PC-3 (cell line): ENCODE results near the gene LDLR. TPM values are rescaled to one million over a fixed set of nuclear protein-coding genes. Genes with fewer than 3 reads are reported as not detected.

Source experiments
- ATAC-seq: fragments of 200-7000 bp; cut with Tn5 transposase; 2 replicates; pipeline ENCODE4 v1.9.1; 2020; ENCODE audit warnings: mild to moderate bottlenecking, moderate library complexity
- BruUV-seq: library from RNA; stranded (reverse); fragments of 400-500 nt; replicated peaks from 2 replicates; lab custom pipeline; 2021; lab: Mats Ljungman, UMichigan
- CTCF ChIA-PET: fragments of 300-600 bp; sonication (Branson Sonifier 250); formaldehyde crosslinking; loops from one replicate; lab custom pipeline; 2022; ENCODE audit warnings: antibody characterized with exemption; lab: Charles Lee
- POLR2A ChIA-PET: fragments of 300-600 bp; sonication (Branson Sonifier 250); formaldehyde crosslinking; loops from one replicate; lab custom pipeline; 2022; ENCODE audit warnings: antibody characterized with exemption; ENCODE audit not compliant: unreplicated experiment; lab: Charles Lee
- DNase-seq: peaks from one replicate; pipeline ENCODE4 v3.0.0-alpha.2; 2015
- H2AFZ ChIP-seq: fragments of 300-600 bp; sonication (generic); 2 replicates; pipeline ENCODE4 v1.6.0; 2016; ENCODE audit warnings: antibody characterized with exemption, low read length
- H3F3A ChIP-seq: fragments of 300-600 bp; sonication (generic); one replicate; pipeline ENCODE4 v1.6.0; 2017; ENCODE audit warnings: antibody characterized with exemption, low read length, control low read depth, mild to moderate bottlenecking; ENCODE audit not compliant: unreplicated experiment
- H3K27ac ChIP-seq: fragments of 300-600 bp; sonication (generic); 2 replicates; pipeline ENCODE4 v1.5.1; 2016; ENCODE audit warnings: mild to moderate bottlenecking, low read length
- H3K27me3 ChIP-seq: fragments of 300-600 bp; sonication (generic); 2 replicates; pipeline ENCODE4 v1.6.1; 2016; ENCODE audit warnings: low read length, mixed read lengths
- H3K36me3 ChIP-seq: fragments of 300-600 bp; sonication (generic); 2 replicates; pipeline ENCODE4 v1.6.1; 2016; ENCODE audit warnings: low read depth, mixed run types, low read length, mixed read lengths
- H3K4me1 ChIP-seq: fragments of 300-600 bp; sonication (generic); 2 replicates; pipeline ENCODE4 v1.5.1; 2016; ENCODE audit warnings: low read length; ENCODE audit not compliant: insufficient read depth
- H3K4me2 ChIP-seq: fragments of 300-600 bp; sonication (generic); 2 replicates; pipeline ENCODE4 v1.6.0; 2016; ENCODE audit warnings: low read length
- H3K4me3 ChIP-seq: fragments of 300-600 bp; sonication (generic); 2 replicates; pipeline ENCODE4 v1.5.1; 2016; ENCODE audit warnings: mild to moderate bottlenecking, low read length, mixed read lengths
- H3K79me2 ChIP-seq: fragments of 300-600 bp; sonication (generic); 2 replicates; pipeline ENCODE4 v1.6.1; 2017; ENCODE audit warnings: low read length, mixed read lengths
- H3K9ac ChIP-seq: fragments of 300-600 bp; sonication (generic); 2 replicates; pipeline ENCODE4 v1.6.0; 2016; ENCODE audit warnings: mild to moderate bottlenecking, low read length
- H3K9me2 ChIP-seq: fragments of 300-600 bp; sonication (generic); replicated peaks from 2 replicates; pipeline ENCODE4 v1.6.1; 2016; ENCODE audit warnings: mixed run types, low read length, mixed read lengths
- H3K9me3 ChIP-seq: fragments of 300-600 bp; sonication (generic); 2 replicates; pipeline ENCODE4 v1.6.1; 2016; ENCODE audit warnings: low read length, mixed read lengths
- H4K20me1 ChIP-seq: fragments of 300-600 bp; sonication (generic); 2 replicates; pipeline ENCODE4 v1.6.1; 2016; ENCODE audit warnings: low read length, mixed read lengths
- CTCF ChIP-seq: fragments of 300-600 bp; sonication (generic); conservative IDR thresholded peaks from 2 replicates; pipeline ENCODE4 v1.5.1; 2017; ENCODE audit warnings: antibody characterized with exemption, low read depth, mild to moderate bottlenecking, low read length
- EZH2 ChIP-seq: fragments of 300-600 bp; sonication (generic); IDR thresholded peaks from one replicate; pipeline ENCODE4 v1.6.1; 2017; ENCODE audit warnings: antibody characterized with exemption, mild to moderate bottlenecking, low read length; ENCODE audit not compliant: unreplicated experiment
- EZH2phosphoT487 ChIP-seq: fragments of 300-600 bp; sonication (generic); IDR thresholded peaks from 2 replicates; pipeline ENCODE4 v1.6.1; 2018; ENCODE audit warnings: mild to moderate bottlenecking, antibody characterized with exemption, low read length, borderline replicate concordance
- intact Hi-C: fragments of 100-400 bp; cut with micrococcal nuclease; formaldehyde crosslinking; loops from 2 replicates; pipeline ENCODE4 v1.9.0; 2023
- total RNA-seq: library from RNA; depleted of rRNA; stranded (reverse); fragments of >200 nt; gene quantifications from 2 replicates; pipeline ENCODE4 v1.2.3, GENCODE V29; 2014

The LDLR gene
- total RNA-seq, 1 experiment from 2014 or later = 302 TPM

GRCh38 chr19:11059511-11060358, 29.5 kb upstream of the LDLR start:
- H3K36me3 ChIP-seq = peaks cover 37% of the 10 kb centered on the region; the same call in 1 of the 2 replicates
- H4K20me1 ChIP-seq = no peaks in the 10 kb centered on the region
- POLR2A ChIA-PET = interaction anchor here (0.6 kb wide), 1 partner anchor 13 kb away, joined by 6 read pairs; no protein-coding TSS in a partner anchor
- ATAC-seq (no peak), DNase-seq (no peak)
- H3K9me3 ChIP-seq = no peaks in the 10 kb centered on the region
- H3K27ac ChIP-seq = no peak overlapping the region
- no peaks in the 10 kb centered on the region for H3K27me3 ChIP-seq
- no peaks in the 10 kb centered on the region for H3F3A ChIP-seq
- intact Hi-C loops = no loop called here
- H3K79me2 ChIP-seq = no peaks in the 10 kb centered on the region
- no peak overlapping the region for H3K9ac ChIP-seq
- H3K9me2 ChIP-seq = no peaks in the 10 kb centered on the region
- TF ChIP-seq EZH2 (no peak), CTCF (no peak), EZH2phosphoT487 (no peak)
- no peaks in the 10 kb centered on the region for H3K4me1 ChIP-seq
- no peak overlapping the region for H2AFZ ChIP-seq
- BruUV-seq = no TSS peak
- H3K4me3 ChIP-seq = no peak overlapping the region
- CTCF ChIA-PET = no interaction called here
- H3K4me2 ChIP-seq = no peak overlapping the region

- ChIA-PET POLR2A (no interaction called here), CTCF (no interaction called here)
- intact Hi-C loops = no loop called here
- Histone ChIP-seq H3K79me2 (no peaks in the 10 kb centered on the region), H3K9me3 (no peaks in the 10 kb centered on the region), H3K9me2 (no peaks in the 10 kb centered on the region), H2AFZ (no peak overlapping the region), H3K4me2 (no peak overlapping the region), H3K36me3 (peaks cover 40% of the 10 kb centered on the region), H3K9ac (no peak overlapping the region), H3K4me3 (no peak overlapping the region), H3K4me1 (no peaks in the 10 kb centered on the region), H4K20me1 (no peaks in the 10 kb centered on the region), H3F3A (no peaks in the 10 kb centered on the region), H3K27ac (no peak overlapping the region), H3K27me3 (no peaks in the 10 kb centered on the region)
- TF ChIP-seq CTCF = no peak
- TF ChIP-seq EZH2phosphoT487 = no peak
- no peak for TF ChIP-seq EZH2
- no peak for DNase-seq
- ATAC-seq = no peak
- TSS peak; percentile 60 for BruUV-seq
Observed at GRCh38 chr19:11061952-11062351, 27.3 kb upstream of the LDLR start.

- ATAC-seq (no peak), DNase-seq (no peak)
- CTCF ChIA-PET = interaction anchor here (0.6 kb wide), 1 partner anchor 75 kb away, joined by 4 read pairs; no protein-coding TSS in a partner anchor
- intact Hi-C loops = no loop called here
- Histone ChIP-seq H4K20me1 (no peaks in the 10 kb centered on the region), H3K27me3 (no peaks in the 10 kb centered on the region), H3F3A (no peaks in the 10 kb centered on the region), H3K9me2 (no peaks in the 10 kb centered on the region), H3K4me3 (no peak overlapping the region), H3K27ac (no peak overlapping the region), H3K36me3 (peaks cover 44% of the 10 kb centered on the region), H3K4me1 (no peaks in the 10 kb centered on the region), H3K9ac (no peak overlapping the region), H3K9me3 (no peaks in the 10 kb centered on the region), H3K79me2 (no peaks in the 10 kb centered on the region), H2AFZ (no peak overlapping the region), H3K4me2 (no peak overlapping the region)
- TF ChIP-seq CTCF = no peak
- TF ChIP-seq EZH2phosphoT487 = no peak
- POLR2A ChIA-PET = no interaction called here
- BruUV-seq = no TSS peak
Observed at GRCh38 chr19:11063434-11063833, 25.8 kb upstream of the LDLR start.
